Measurements from ENCODE around the gene GTF3C2.
"Not testable (repeated sequence)": the region's sequence is repeated elsewhere in the genome, so short reads cannot be mapped to it uniquely, and the experiment has no call there.

Gene GTF3C2

DNA sequence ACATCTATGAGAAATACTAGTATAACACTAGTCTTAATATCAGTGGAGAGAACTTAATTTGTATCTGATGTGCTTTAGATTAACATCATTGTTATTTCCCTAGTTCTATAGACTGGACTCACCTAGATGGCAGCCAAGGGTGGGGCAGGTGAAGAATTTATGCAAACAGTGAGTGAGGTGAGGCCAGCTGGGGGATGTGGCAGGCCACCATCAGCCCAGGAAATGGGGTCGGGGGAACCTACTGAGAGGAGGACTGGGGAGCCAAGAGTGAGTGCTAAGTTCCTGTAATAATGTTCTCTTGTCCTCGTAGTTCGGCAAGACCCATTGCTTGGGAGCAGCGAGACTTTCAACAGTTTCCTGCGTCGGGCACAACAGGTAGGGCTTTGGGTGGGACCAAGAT is 16.4 kb upstream of the GTF3C2 start:
- DNase-seq (ENCODE audit: insufficient read length, low spot score) (no peak), FAIRE-seq (no peak)

DNA sequence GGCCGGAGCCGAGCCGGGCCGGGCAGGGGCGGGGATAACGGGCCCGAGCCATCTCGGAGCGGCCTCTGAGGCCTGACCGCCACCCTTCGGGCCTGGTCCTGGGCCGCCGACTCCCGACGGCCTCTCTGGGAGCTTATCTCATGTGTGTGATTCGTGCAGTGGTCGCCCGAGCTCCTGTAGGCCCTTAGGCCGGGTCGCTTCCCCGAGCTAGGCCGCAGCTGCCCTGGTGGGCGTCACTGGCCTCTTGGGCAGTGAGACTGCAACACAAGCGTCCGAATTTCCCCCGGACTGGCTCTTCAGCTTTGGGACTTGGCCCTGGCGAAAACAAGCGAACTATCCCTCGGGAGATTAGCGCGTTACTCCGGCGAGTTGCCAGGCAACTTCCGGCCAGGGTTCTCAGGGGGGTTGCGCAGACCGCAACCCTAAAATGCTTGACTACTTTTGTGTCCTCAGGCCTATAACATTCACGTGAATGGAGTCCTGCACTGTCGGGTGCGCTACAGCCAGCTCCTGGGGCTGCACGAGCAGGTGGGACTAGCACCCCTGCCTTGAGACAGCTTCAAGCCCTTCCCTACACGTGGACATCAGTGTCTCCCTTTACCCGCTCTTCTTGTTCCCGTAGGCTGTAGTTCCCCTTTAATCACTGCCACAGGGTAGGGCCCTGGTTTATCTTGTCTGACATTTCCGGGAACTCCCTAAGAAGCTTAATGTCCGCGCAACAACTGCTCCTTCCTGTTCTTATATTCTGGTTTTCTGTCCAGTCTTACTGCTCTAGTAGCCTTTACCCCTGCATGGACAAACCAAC is 14.5 kb upstream of the GTF3C2 start:
- peak; percentile 74 for FAIRE-seq
- DNase-seq (ENCODE audit: insufficient read length, low spot score), result peak; percentile 24

DNA sequence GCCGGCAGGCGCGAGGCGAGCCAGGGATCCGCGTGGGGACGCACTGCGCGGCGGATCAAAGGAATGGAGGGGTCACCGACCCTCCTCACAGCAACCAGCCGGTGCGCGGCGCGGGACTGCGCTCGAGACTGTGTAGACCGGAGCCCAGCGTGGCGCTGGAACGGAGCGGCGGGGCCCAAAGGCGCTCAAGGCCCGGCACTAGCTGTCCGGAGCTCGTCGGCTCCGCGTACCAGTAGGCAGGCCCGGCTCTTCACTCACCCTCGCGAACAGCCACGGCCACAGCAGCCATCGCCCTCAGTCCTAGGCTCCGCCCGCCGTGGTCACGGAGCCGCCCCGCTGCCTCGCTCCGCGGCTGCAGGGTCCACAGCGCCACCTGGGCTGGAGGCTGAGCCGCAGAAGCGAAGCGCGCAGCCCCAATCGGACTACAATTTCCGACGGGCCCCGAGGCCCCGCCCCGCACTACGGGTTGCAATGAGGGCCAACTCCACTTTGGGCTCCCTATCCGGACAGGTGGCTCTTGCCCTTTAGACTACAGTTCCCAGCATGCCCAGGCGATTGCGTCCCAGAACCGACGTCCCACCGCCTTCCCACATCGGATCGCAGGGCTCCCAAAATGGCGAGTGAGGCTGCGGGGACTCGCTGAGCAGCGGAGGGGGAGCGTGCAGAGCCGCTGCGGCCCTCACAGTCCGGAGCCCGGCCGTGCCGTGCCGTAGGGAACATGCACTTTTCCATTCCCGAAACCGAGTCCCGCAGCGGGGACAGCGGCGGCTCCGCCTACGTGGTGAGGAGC is 13.7 kb upstream of the GTF3C2 start, which contains the start of the genes EIF2B4 and SNX17:
TSS of gene EIF2B4 (minus strand) at position 313 of the 790 bp plus-strand sequence. CDS start at position 289, 24 bp downstream.
TSS of gene SNX17 (plus strand) at position 591 of the 790 bp plus-strand sequence. CDS start at position 719, 128 bp downstream.
- peak; percentile 90 for DNase-seq (ENCODE audit: insufficient read length, low spot score)
- peak; percentile 96 for FAIRE-seq

DNA sequence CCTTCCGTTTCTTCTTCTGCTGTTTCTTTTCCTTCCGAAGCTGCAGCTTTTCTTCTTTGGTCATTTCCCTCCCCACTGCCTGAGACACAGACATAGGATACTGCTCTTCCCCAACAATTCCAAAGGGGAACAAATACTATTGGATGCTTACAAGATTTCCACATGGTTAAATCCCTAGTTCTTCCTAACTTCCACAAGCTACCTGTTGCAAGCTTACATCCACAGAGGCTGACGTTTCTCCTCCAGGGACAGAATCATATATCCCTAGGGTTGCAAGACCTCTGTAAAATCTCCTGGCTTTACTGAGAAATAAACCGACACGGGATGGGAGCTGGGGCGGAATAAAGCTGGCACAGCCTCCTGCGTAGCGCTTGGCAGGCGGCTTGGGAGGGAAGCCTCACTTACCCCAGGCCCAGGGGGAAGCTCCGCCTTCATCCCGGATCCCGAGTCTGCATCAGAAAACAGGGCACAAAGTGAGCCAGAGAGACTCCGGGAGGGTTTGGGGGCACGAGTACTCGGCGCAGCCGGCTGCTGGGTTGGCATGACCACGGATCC is 13.0 kb upstream of the GTF3C2 start:
- FAIRE-seq (peak; percentile 47), DNase-seq (ENCODE audit: insufficient read length, low spot score) (peak; percentile 29)

DNA sequence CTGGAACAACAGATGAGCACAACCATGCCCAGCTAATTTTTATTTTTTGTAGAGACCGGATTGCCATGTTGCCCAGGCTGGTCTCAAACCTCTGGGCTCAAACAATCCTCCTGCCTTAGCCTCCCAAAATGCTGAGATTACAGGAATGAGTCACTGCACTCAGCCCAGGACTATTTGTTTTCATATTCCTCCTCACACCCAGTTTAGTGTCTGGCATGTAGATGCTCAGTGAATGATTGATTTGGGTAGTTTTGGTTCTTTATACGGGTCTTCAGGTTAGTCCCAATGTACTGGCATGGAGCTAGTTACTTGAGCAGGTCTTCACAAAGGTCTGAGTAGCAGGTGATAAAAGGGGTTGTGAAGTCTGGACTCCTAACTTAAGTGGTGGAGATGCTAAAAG is 7.4 kb upstream of the GTF3C2 start:
- DNase-seq (ENCODE audit: insufficient read length, low spot score), result no peak
- FAIRE-seq, result no peak

DNA sequence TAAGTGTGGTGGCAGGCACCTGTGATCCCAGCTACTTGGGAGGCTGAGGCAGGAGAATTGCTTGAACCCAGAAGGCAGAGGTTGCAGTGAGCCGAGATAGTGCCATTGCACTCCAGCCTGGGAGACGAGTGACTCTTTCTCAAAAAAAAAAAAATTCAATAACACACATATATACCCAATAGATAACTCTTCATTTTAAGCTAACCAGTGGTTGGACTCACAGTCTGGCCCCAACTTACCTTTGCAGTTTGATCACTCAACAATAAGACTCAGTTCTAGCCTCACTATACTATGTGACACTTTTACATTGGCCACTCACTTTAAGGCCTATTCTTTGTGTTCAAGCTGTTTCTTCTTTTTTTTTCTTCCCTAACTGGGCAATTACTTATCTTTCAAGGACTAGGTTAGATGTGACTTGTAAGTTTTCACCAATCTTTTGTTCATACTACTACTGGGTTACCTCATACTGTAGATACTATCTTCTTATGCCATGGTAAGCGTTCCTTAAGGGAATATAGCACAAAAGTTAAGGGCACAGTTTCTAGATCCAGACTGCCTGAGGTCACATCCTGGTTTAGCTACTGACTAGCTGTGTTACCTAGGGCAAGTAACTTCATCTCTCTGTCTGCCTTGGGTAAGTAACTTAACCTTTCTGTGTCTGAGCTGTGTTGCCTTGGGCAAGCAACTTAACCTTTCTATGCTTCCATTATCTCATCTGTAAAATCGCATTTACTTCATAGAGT is 6.3 kb upstream of the GTF3C2 start:
- DNase-seq (ENCODE audit: insufficient read length, low spot score) (no peak), FAIRE-seq (no peak)

DNA sequence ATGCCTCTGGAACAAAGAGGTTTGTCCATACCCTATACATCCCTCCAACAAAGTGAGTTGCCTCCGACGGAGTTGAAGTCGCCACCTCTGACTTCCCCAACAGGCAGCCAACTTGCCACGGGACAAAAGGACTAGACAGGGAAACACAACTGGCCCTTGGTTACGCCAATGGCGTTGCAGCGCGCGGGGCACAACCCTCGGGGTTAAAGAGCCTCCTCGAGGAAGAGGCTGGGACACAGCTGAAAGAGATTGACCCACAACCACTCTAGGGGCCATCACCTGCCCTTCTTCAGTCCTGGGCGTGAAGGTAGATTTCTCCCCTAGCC is 545 bp downstream of the GTF3C2 start:
- FAIRE-seq, result peak; percentile 59

DNA sequence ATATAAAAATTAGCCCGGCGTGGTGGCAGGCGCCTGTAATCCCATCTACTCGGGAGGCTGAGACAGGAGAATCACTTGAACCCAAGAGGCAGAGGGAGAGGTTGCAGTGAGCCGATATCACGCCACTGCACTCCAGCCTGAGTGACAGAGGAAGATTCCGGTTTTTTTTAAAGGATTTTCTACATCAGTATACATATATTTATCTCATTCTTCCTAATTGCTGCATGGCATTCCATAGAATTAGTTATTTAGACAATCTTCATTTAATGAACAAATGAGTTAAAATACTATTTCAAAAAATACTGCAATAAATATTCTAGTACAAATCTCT is 2.0 kb downstream of the GTF3C2 start:
- no peak for FAIRE-seq

More for the DNA sequence above, 545 bp downstream of the GTF3C2 start:
- DNase-seq (ENCODE audit: insufficient read length, low spot score), result peak; percentile 55

DNA sequence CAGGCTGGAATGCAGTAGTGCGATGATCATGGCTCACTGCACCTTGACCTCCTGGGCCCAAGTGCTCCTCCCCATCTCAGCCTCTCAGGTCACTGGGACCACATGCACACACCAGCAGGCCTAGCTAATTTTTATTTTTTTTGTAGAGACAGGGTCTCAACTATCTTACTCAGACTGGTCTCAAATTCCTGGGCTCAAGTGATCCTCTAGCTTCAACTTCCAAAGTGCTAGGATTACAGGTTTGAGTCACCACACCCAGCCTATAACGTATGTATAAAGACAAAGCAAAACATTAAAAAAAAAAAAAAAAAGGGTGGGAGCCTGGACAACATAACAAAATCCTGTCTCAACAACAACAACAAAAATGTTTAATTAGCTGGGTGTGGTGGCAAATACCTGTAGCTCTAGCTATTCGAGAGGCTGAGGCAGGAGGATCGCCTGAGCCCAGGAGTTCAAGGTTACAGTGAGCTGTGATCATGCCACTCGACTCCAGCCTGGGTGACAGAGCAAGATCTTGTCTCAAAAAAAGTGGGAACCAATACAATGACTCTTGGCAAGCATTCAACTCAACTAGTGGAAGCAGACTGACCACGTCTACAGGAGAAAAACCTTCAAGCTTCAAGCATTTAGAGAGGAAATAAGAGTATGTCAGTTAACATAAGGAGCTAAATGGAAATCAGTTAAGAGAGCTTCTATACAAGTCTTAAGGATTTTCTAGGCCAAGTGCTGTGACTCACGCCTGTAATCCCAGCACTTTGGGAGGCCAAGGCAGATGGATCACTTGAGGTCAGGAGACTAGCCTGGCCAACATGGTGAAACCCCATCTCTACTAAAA is 2.6 kb downstream of the GTF3C2 start:
- FAIRE-seq, result no peak
- DNase-seq (ENCODE audit: insufficient read length, low spot score), result no peak

More for the DNA sequence above, 2.0 kb downstream of the GTF3C2 start:
- DNase-seq (ENCODE audit: insufficient read length, low spot score), result no peak

DNA sequence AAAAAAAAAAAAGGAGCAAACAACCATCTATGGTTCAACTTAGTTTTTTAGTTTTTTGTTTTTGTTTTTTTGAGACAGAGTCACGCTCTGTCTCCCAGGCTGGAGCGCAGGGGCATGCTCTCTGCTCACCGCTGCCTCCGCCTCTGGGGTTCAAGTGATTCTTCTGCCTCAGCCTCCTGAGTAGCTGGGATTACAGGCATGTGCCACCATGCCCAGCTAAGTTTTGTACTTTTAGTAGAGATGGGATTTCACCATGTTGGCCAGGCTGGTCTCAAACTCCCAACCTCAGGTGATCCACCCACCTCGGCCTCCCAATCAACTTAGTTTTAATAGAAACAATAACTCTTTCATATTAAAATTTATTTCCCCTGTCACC is 3.2 kb downstream of the GTF3C2 start:
- not testable (repeated sequence) for FAIRE-seq; DNase-seq (ENCODE audit: insufficient read length, low spot score)

DNA sequence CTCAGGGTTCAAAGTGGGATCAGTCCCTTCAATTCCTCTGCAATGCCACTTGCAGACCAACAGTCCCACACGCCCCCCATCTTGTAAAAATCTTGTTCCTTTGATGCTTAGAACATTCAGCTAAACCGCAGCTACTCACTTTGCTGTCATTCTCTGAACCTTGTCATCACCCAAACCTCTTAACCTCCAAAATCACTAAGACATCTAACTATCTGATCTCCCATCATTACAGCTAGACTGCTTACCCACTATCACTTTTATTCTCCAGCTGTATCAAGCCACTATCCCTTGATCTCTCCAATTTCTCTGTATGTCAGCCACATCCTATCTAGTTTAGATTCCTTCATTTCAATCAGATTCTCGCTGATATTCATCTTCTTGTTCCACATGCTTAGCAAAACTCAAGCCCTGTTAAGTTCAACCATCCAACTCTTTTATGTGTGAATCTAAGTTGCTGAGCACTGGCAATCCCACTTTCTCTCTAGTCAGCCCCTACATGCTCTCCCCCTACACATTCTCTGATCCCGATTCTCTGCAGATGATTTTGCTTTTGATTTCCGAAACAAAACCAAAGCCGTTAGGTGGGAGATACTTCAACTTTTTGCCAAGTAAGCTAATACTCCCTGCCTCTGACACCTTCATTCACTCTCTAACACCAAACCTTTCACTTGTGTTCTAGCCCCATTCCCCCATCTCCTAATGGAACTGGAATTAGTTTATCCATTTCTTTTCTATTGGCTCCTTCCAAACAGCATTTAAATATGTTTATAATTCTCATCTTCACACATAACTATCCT is 4.6 kb downstream of the GTF3C2 start:
- no peak for DNase-seq (ENCODE audit: insufficient read length, low spot score)
- FAIRE-seq, result no peak

DNA sequence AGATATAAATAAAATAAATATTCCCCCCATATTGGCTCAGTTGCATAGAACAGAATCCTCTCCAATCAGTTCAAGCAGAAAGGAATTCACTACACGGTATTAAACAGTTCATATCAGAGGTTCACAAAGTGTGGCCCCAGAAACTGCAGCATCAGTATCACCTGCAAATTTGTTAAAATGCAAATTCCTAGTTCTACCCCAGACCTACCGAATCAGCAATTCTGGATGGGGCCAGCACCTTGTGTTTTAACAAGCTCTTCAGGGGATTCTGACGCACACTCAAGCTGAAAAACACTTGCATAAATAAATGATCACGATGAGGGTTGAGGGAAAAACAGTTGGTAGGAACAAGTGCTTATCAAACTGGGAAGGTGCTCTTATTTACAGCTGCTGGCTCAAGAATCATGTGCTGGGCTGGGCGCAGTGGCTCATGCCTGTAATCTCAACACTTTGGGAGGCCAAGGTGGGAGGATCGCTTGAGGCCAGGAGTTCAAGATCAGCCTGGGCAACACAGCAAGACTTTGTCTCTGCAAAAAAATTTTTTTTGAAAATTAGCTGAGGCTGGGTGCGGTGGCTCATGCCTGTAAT is 6.4 kb downstream of the GTF3C2 start:
- FAIRE-seq (no peak), DNase-seq (ENCODE audit: insufficient read length, low spot score) (no peak)

DNA sequence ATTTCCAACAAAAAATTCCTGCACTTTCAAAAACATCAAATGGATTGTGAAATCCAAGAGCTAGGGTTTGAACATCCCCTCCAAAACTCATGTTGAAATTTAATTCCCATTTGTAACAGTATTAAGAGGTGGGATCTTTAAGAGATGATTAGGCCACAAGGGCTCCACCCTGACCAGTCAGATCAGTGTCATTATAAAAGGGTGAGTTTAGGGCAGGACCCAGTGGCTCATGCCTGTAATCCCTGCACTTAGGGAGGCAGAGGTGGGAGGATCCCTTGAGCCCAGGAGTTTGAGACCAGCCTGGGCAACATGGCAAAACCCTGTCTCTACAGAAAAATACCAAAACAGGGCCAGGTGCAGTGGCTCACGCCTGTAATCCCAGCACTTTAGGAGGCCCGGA is 8.9 kb downstream of the GTF3C2 start:
- DNase-seq (ENCODE audit: insufficient read length, low spot score) (no peak), FAIRE-seq (no peak)

DNA sequence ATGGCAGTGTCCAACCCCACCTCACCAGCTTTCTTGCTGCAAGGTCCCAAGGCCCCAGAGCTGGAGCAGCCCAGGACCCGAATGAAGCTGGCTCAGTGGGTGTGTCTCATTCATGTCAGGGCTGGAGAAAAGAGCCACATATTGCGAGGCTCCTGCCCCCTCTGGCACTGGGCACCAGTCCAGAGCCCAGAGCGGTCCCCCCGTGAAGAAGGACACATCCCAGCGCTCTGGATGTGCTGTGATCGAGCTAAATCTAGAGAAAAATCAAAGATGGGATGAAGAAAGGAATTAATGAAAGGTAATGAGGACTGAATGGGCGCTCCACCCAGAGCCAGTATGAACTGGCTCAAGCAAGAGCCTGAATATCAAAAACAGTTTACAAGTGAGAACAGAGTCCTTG is 20.4 kb downstream of the GTF3C2 start:
- FAIRE-seq (no peak), DNase-seq (ENCODE audit: insufficient read length, low spot score) (no peak)

DNA sequence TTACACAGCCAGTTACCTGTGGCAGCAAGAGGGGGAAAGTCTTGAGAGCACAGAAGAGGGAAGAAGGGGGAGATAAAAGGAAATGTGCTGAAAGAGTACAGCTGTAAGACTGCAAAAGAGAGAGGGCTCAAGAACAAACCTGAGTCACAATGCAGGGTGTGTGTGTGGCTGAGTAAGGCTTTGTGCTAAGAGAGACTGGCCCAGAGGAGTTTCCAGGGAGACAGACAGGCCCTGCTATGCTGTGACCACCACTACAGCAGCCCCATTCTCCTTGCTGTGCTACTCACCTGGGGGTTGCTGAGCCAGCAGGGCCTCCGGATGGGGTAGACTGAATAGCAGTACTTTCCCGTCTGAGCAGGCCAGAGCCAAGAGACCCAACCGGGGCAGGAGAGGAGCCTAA is 21.3 kb downstream of the GTF3C2 start:
- no peak for FAIRE-seq

DNA sequence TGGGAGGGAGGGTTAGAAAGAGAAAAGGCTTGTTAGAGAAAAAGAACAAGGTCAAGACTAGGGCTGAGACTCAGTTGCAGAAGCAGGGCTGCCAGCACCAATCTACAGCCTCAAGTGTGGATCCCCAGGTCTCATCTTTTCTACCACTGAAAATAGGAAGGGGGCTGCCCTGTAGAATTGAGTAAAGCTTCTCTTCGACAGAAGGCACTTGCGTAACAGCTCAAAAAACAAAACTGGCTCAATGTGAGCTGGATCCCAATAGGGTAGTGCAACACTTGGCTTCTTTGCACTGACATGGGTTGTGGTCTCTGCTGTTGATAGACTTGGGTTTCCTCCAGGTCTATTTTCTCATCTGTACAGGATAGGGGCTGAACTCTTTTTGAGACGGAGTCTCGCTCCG is 31.8 kb downstream of the GTF3C2 start:
- no peak for DNase-seq (ENCODE audit: insufficient read length, low spot score)

More for the DNA sequence above, 21.3 kb downstream of the GTF3C2 start:
- no peak for DNase-seq (ENCODE audit: insufficient read length, low spot score)

DNA sequence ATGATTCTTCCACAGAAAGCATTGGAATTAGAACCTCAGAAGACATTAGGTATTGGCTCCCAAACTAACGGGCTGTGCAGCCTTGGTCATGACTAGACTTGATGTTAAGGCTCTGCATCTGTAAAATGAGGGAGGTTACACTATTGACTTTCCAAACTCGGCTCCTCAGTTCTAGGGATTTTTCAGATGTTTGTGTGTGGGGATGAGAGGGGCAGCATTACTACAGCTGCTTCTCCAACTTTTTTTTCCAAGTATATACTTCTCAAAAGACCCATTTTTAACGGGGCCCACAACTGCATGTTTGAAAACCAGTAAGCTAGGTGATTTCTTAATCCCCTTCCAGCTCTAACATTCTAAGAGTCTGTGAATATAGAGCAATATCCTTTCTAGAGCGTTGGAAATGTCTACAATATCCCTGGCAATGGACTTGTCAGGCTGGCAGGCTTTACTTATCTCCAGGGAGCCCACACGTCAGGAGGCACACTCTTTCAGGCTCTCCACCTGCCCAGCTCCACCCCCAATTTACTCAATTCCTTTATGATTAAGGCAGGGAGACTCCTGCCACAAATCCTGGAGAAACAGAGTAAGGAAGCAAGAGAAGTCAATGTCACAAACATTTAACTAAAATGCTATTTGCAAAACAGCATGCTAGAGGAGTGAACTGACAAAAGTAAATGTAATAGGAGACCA is 32.8 kb downstream of the GTF3C2 start:
- FAIRE-seq, result no peak

More for the DNA sequence above, 31.8 kb downstream of the GTF3C2 start:
- FAIRE-seq, result no peak

More for the DNA sequence above, 32.8 kb downstream of the GTF3C2 start:
- DNase-seq (ENCODE audit: insufficient read length, low spot score), result no peak

Measured in GM19239 (cell line).